Transverse colon (tissue), 4 donors: Measurements from ENCODE around the gene MON2. TPM values are rescaled to one million over a fixed set of nuclear protein-coding genes. Genes with fewer than 3 reads are reported as not detected.

Source experiments
- DNase-seq: peaks from one replicate; pipeline ENCODE4 v3.0.0-alpha.2; 2019
- H3K27ac ChIP-seq, 4 donors: fragments of 200-600 bp; sonication (generic); 2 replicates each; pipeline ENCODE4 v1.5.1; 2016 to 2018; ENCODE audit warnings: inconsistent platforms in 4 of 4
- H3K27me3 ChIP-seq: fragments of 200-600 bp; sonication (generic); 2 replicates; pipeline ENCODE4 v1.5.1; 2017; ENCODE audit warnings: inconsistent platforms
- H3K36me3 ChIP-seq, 4 donors: fragments of 200-600 bp; sonication (generic); 2 replicates each; pipeline ENCODE4 v1.5.1; 2017 to 2019; ENCODE audit warnings: inconsistent platforms in 4 of 4
- H3K4me1 ChIP-seq, 4 donors: fragments of 200-600 bp; sonication (generic); 2 replicates each; pipeline ENCODE4 v1.5.1; 2017 to 2020; ENCODE audit warnings: inconsistent platforms in 4 of 4
- H3K4me3 ChIP-seq, 4 donors: fragments of 200-600 bp; sonication (generic); 1 replicate in 1 of 4; 2 replicates in 3 of 4; pipeline versions ENCODE4 v1.5.1 to v1.6.1; 2017 to 2019; ENCODE audit warnings: inconsistent platforms in 4 of 4
- H3K9me3 ChIP-seq, 2 donors: fragments of 200-600 bp; sonication (generic); 2 replicates each; pipeline ENCODE4 v1.5.1; 2017 to 2019; ENCODE audit warnings: inconsistent platforms in 2 of 2
- EP300 ChIP-seq: sonication (generic); formaldehyde crosslinking; IDR thresholded peaks from one replicate; pipeline ENCODE4 v1.6.1; 2017; ENCODE audit warnings: antibody characterized with exemption, low read depth
- POLR2A ChIP-seq: fragments of 450-650 bp; IDR thresholded peaks from one replicate; pipeline ENCODE4 v1.6.1; 2016; ENCODE audit warnings: antibody characterized with exemption, mild to moderate bottlenecking, moderate library complexity
- POLR2AphosphoS5 ChIP-seq, 3 donors: sonication (generic); formaldehyde crosslinking; IDR thresholded peaks; one replicate each; pipeline ENCODE4 v1.6.1; 2016; ENCODE audit warnings: antibody characterized with exemption in 3 of 3
- WGBS, 2 donors: methylation state at CpG; one replicate each; pipeline ENCODE4 v1.1.5; 2018; ENCODE audit warnings: low coverage in 1 of 2; 5-methylcytosine and 5-hydroxymethylcytosine counted together
- in situ Hi-C, 4 donors: fragments of 200-750 bp; cut with MboI; loops; one replicate each; pipeline versions ENCODE4 v1.15.0 to v1.15.1; 2017; ENCODE audit warnings: low sequenced_read_pairs in 3 of 4, low pct_ligation_motif_present in 1 of 4, low pct_unique_long_range_greater_than_20kb in 1 of 4
- intact Hi-C: fragments of 100-400 bp; cut with DNase I; formaldehyde crosslinking; loops from one replicate; pipeline ENCODE4 v1.15.1; 2023; ENCODE audit warnings: low total_unique reads
- small RNA-seq, 4 donors: library from RNA; depleted of rRNA; stranded (forward); fragments of <200 nt; gene quantifications; one replicate each; pipeline ENCODE3, GENCODE V24; 2016
- total RNA-seq, 4 donors: library from RNA; depleted of rRNA; stranded (reverse); fragments of >200 nt; gene quantifications; one replicate each; pipeline ENCODE4 v1.1.0, GENCODE V29; 2016
- TF ChIP-seq, protein P1 (sequence below), 5 experiments: fragments of 200-600 bp in 3 of 5; fragments of 450-650 bp in 2 of 5; sonication (generic) in 3 of 5; IDR thresholded peaks; 1 replicate in 2 of 5; 2 replicates in 3 of 5; pipeline ENCODE4 v1.5.1; 2016 to 2017; ENCODE audit warnings: antibody characterized with exemption in 5 of 5, inconsistent platforms in 3 of 5, mild to moderate bottlenecking in 2 of 5, moderate library complexity in 1 of 5

The MON2 gene
- total RNA-seq, 4 donors from 2014 or later: 94.6 to 157 (median 129) TPM

DNA sequence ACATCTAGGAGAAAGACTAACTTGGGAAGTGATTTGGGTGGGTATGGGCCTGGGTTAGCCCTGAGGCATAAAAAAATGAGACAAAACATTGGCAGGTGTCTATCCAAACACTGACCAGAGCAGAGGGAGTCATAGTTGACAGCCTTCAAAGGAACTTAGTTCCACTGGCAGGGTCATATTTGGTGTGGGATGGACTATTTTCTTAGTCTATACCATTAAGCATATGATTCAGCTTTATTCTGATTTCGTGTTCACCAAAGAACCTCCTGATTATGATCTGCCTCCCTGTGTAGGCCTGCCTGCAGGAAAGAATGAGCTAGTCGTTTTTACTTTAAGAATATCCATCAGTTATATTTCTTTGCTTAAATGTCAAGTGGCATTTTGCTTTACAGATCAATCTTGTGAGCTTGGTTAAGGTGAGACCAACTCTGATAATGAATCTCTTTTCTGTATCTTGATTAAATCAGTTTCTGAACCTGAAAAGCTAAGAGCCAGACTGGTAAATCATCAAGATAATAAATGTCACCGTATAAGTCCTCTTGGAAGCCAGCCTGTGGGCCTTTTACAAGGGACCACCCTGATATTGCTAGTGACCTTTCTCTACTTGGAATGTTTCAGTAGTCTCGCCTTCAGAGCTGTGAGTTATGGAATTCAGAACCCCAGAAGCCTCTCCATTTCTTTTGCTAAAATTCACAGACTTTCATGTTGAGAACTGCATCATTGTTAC is 182.9 kb downstream of the MON2 start:
- in situ Hi-C loops: no loop called here
- Histone ChIP-seq H3K9me3 (no peaks in the 10 kb centered on the region), H3K4me1 (no peaks in the 10 kb centered on the region), H3K4me3 (no peak overlapping the region), H3K36me3 (no peaks in the 10 kb centered on the region), H3K27ac (no peak overlapping the region), H3K27me3 (no peaks in the 10 kb centered on the region)
- intact Hi-C loops: no loop called here
- TF ChIP-seq EP300 (no peak), POLR2A (no peak), POLR2AphosphoS5 (IDR thresholded peaks at IDR 0.05) (no peak)
- TF ChIP-seq, protein P1, sequence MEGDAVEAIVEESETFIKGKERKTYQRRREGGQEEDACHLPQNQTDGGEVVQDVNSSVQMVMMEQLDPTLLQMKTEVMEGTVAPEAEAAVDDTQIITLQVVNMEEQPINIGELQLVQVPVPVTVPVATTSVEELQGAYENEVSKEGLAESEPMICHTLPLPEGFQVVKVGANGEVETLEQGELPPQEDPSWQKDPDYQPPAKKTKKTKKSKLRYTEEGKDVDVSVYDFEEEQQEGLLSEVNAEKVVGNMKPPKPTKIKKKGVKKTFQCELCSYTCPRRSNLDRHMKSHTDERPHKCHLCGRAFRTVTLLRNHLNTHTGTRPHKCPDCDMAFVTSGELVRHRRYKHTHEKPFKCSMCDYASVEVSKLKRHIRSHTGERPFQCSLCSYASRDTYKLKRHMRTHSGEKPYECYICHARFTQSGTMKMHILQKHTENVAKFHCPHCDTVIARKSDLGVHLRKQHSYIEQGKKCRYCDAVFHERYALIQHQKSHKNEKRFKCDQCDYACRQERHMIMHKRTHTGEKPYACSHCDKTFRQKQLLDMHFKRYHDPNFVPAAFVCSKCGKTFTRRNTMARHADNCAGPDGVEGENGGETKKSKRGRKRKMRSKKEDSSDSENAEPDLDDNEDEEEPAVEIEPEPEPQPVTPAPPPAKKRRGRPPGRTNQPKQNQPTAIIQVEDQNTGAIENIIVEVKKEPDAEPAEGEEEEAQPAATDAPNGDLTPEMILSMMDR (IDR thresholded peaks at IDR 0.05): no peak
- WGBS, 2 donors: 59 to 67% methylated on average over 3 to 4 of the region's 4 CpGs
- no peak for DNase-seq

Small RNA genes lying within 50 kb of the gene (small RNA-seq; reads per million reads assigned to genes)
- gene MIRLET7I (1,168 to 6,946 (median 4,581) reads per million in 4 donors), gene RNU6-399P (0 reads per million in 4 donors)

Other genes with a start within 250 kb of the MON2 start
- gene USP15, start 206.4 kb upstream of the MON2 start, total RNA-seq: 100 to 1,000 TPM in 2 of 4 donors, 10 to 100 TPM in 2; 71.1 to 335 (median 97.0) TPM